Measurements from ENCODE around the gene GANC.

Gene GANC

GRCh38 chr15:42345504-42345903, 72.5 kb downstream of the GANC start:
- Histone ChIP-seq H3K9me3 (ENCODE audit: insufficient read depth, low read length, severe bottlenecking) (no peaks in the 10 kb centered on the region), H3K4me1 (ENCODE audit: insufficient read depth, low read length) (no peaks in the 10 kb centered on the region), H3K4me2 (ENCODE audit: insufficient read depth, low read length) (no peak overlapping the region), H3K79me2 (ENCODE audit: insufficient read depth, low read length) (no peaks in the 10 kb centered on the region), H3K36me3 (ENCODE audit: insufficient read depth, low read length) (no peaks in the 10 kb centered on the region), H3K9ac (ENCODE audit: low read depth, low read length) (no peak overlapping the region), H3K27ac (ENCODE audit: low read length) (no peak overlapping the region), H4K20me1 (ENCODE audit: insufficient read depth, low read length) (no peaks in the 10 kb centered on the region), H3K27me3 (ENCODE audit: insufficient read depth, low read length, poor library complexity) (no peaks in the 10 kb centered on the region), H2AFZ (ENCODE audit: low read depth, low read length) (no peak overlapping the region), H3K4me3 (ENCODE audit: low read depth in 1 of 2, low read length in 2 of 2) (no peak overlapping the region)
- DNase-seq (no peak), ATAC-seq (ENCODE audit: insufficient read depth, low read depth) (no peak)
- TF ChIP-seq CTCF (IDR thresholded peaks at IDR 0.05; ENCODE audit: borderline replicate concordance, extremely low read depth, low read length, poor library complexity, severe bottlenecking): no peak
- TF ChIP-seq EZH2 (IDR thresholded peaks at IDR 0.05; ENCODE audit: borderline replicate concordance, low read depth, low read length, severe bottlenecking): no peak

DNA sequence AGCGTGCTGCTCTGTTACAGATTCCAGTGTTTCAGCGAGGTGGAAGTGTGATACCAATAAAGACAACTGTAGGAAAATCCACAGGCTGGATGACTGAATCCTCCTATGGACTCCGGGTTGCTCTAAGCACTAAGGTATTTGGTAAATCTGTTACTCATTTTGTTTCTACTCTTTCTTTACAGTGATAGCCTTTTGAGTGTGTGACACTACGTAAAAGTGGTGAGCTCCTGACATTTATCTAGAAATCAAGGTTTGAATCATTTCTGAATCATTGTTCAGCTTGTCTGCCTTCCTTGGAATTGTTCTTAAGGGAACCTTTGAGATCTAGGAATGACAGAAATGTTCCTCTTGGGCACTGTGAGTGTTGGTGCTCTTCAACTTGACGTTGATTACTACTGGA, 75.1 kb downstream of the GANC start:
- no peaks in the 10 kb centered on the region for H3K9me3 ChIP-seq (ENCODE audit: insufficient read depth, low read length, severe bottlenecking)
- ATAC-seq (ENCODE audit: insufficient read depth, low read depth) (no peak), DNase-seq (no peak)
- H2AFZ ChIP-seq (ENCODE audit: low read depth, low read length): no peak overlapping the region
- no peak overlapping the region for H3K4me3 ChIP-seq (ENCODE audit: low read depth in 1 of 2, low read length in 2 of 2)
- no peak overlapping the region for H3K9ac ChIP-seq (ENCODE audit: low read depth, low read length)
- no peaks in the 10 kb centered on the region for H3K79me2 ChIP-seq (ENCODE audit: insufficient read depth, low read length)
- H3K4me2 ChIP-seq (ENCODE audit: insufficient read depth, low read length): no peak overlapping the region
- no peaks in the 10 kb centered on the region for H3K27me3 ChIP-seq (ENCODE audit: insufficient read depth, low read length, poor library complexity)
- no peak for TF ChIP-seq EZH2 (IDR thresholded peaks at IDR 0.05; ENCODE audit: borderline replicate concordance, low read depth, low read length, severe bottlenecking)
- no peak for TF ChIP-seq CTCF (IDR thresholded peaks at IDR 0.05; ENCODE audit: borderline replicate concordance, extremely low read depth, low read length, poor library complexity, severe bottlenecking)
- no peaks in the 10 kb centered on the region for H3K4me1 ChIP-seq (ENCODE audit: insufficient read depth, low read length)
- no peaks in the 10 kb centered on the region for H4K20me1 ChIP-seq (ENCODE audit: insufficient read depth, low read length)
- H3K27ac ChIP-seq (ENCODE audit: low read length): no peak overlapping the region
- H3K36me3 ChIP-seq (ENCODE audit: insufficient read depth, low read length): no peaks in the 10 kb centered on the region; the same call in 1 of the 2 replicates

GRCh38 chr15:42349186-42349585, 76.2 kb downstream of the GANC start:
- Histone ChIP-seq H3K9me3 (ENCODE audit: insufficient read depth, low read length, severe bottlenecking) (no peaks in the 10 kb centered on the region), H3K4me3 (ENCODE audit: low read depth in 1 of 2, low read length in 2 of 2) (no peak overlapping the region), H3K79me2 (ENCODE audit: insufficient read depth, low read length) (no peaks in the 10 kb centered on the region), H3K9ac (ENCODE audit: low read depth, low read length) (no peak overlapping the region), H3K27me3 (ENCODE audit: insufficient read depth, low read length, poor library complexity) (no peaks in the 10 kb centered on the region), H4K20me1 (ENCODE audit: insufficient read depth, low read length) (no peaks in the 10 kb centered on the region), H2AFZ (ENCODE audit: low read depth, low read length) (no peak overlapping the region), H3K27ac (ENCODE audit: low read length) (no peak overlapping the region), H3K36me3 (ENCODE audit: insufficient read depth, low read length) (no peaks in the 10 kb centered on the region; the same call in 1 of the 2 replicates), H3K4me2 (ENCODE audit: insufficient read depth, low read length) (no peak overlapping the region), H3K4me1 (ENCODE audit: insufficient read depth, low read length) (no peaks in the 10 kb centered on the region)
- TF ChIP-seq CTCF (IDR thresholded peaks at IDR 0.05; ENCODE audit: borderline replicate concordance, extremely low read depth, low read length, poor library complexity, severe bottlenecking): no peak
- no peak for TF ChIP-seq EZH2 (IDR thresholded peaks at IDR 0.05; ENCODE audit: borderline replicate concordance, low read depth, low read length, severe bottlenecking)
- ATAC-seq (ENCODE audit: insufficient read depth, low read depth) (no peak), DNase-seq (no peak)

GRCh38 chr15:42352401-42352800, 79.4 kb downstream of the GANC start:
- H4K20me1 ChIP-seq (ENCODE audit: insufficient read depth, low read length): no peaks in the 10 kb centered on the region
- H3K9me3 ChIP-seq (ENCODE audit: insufficient read depth, low read length, severe bottlenecking): no peaks in the 10 kb centered on the region
- no peaks in the 10 kb centered on the region for H3K79me2 ChIP-seq (ENCODE audit: insufficient read depth, low read length)
- H2AFZ ChIP-seq (ENCODE audit: low read depth, low read length): no peak overlapping the region
- no peaks in the 10 kb centered on the region for H3K4me1 ChIP-seq (ENCODE audit: insufficient read depth, low read length)
- H3K27me3 ChIP-seq (ENCODE audit: insufficient read depth, low read length, poor library complexity): no peaks in the 10 kb centered on the region
- H3K27ac ChIP-seq (ENCODE audit: low read length): no peak overlapping the region
- no peaks in the 10 kb centered on the region; the same call in 1 of the 2 replicates for H3K36me3 ChIP-seq (ENCODE audit: insufficient read depth, low read length)
- ATAC-seq (ENCODE audit: insufficient read depth, low read depth) (no peak), DNase-seq (no peak)
- no peak overlapping the region for H3K4me3 ChIP-seq (ENCODE audit: low read depth in 1 of 2, low read length in 2 of 2)
- TF ChIP-seq CTCF (IDR thresholded peaks at IDR 0.05; ENCODE audit: borderline replicate concordance, extremely low read depth, low read length, poor library complexity, severe bottlenecking) (no peak), EZH2 (IDR thresholded peaks at IDR 0.05; ENCODE audit: borderline replicate concordance, low read depth, low read length, severe bottlenecking) (no peak)
- H3K9ac ChIP-seq (ENCODE audit: low read depth, low read length): no peak overlapping the region
- no peak overlapping the region for H3K4me2 ChIP-seq (ENCODE audit: insufficient read depth, low read length)

Data from DND-41 (cell line).